CD8-positive, alpha-beta memory T cell (primary cell): ENCODE data around the gene CPNE9. TPM values are rescaled to one million over a fixed set of nuclear protein-coding genes. Genes with fewer than 3 reads are reported as not detected.

Source experiments
- CTCF ChIA-PET: fragments of 350-600 bp; sonication (Branson Sonifier 250); formaldehyde crosslinking; loops from one replicate; lab custom pipeline; 2021; ENCODE audit warnings: antibody characterized with exemption; lab: Charles Lee
- POLR2A ChIA-PET: fragments of 350-600 bp; sonication (Branson Sonifier 250); formaldehyde crosslinking; loops from one replicate; lab custom pipeline; 2021; ENCODE audit warnings: antibody characterized with exemption; lab: Charles Lee
- DNase-seq, 5 donors: peaks; one replicate each; pipeline versions ENCODE4 v3.0.0 to v3.0.0-alpha.2; 2020 to 2022; ENCODE audit warnings: mixed read lengths in 1 of 5
- H3K27ac ChIP-seq: one replicate; pipeline ENCODE4 v1.7.0; 2013; ENCODE audit warnings: low read depth, mild to moderate bottlenecking, low read length, moderate library complexity
- H3K27me3 ChIP-seq: 2 replicates; pipeline ENCODE4 v1.7.0; 2013; ENCODE audit warnings: low read length, mild to moderate bottlenecking; ENCODE audit not compliant: insufficient read depth, poor library complexity, severe bottlenecking
- H3K36me3 ChIP-seq: 2 replicates; pipeline ENCODE4 v1.7.0; 2013; ENCODE audit warnings: mild to moderate bottlenecking, low read length, moderate library complexity; ENCODE audit not compliant: insufficient read depth
- H3K4me1 ChIP-seq: 2 replicates; pipeline ENCODE4 v1.7.0; 2013; ENCODE audit warnings: mild to moderate bottlenecking, low read length, moderate library complexity; ENCODE audit not compliant: insufficient read depth
- H3K4me3 ChIP-seq: 2 replicates; pipeline ENCODE4 v1.7.0; 2013; ENCODE audit warnings: mild to moderate bottlenecking, low read length
- H3K9me3 ChIP-seq: 2 replicates; pipeline ENCODE4 v1.7.0; 2013; ENCODE audit warnings: mild to moderate bottlenecking, low read length
- H3K27ac Mint-ChIP-seq, 8 donors: one replicate each; pipeline ENCODE4 v1.8.0; 2020 to 2021; ENCODE audit warnings: mixed read lengths in 8 of 8, mild to moderate bottlenecking in 6 of 8, inconsistent platforms in 3 of 8, moderate library complexity in 3 of 8
- H3K27me3 Mint-ChIP-seq, 2 donors: one replicate each; pipeline ENCODE4 v1.8.0; 2020 to 2021; ENCODE audit warnings: mixed read lengths in 2 of 2, mild to moderate bottlenecking in 1 of 2, moderate library complexity in 1 of 2
- H3K36me3 Mint-ChIP-seq, 3 donors: one replicate each; pipeline ENCODE4 v1.8.0; 2020 to 2021; ENCODE audit warnings: mixed read lengths in 3 of 3, inconsistent platforms in 1 of 3, mild to moderate bottlenecking in 1 of 3
- H3K4me1 Mint-ChIP-seq, 3 donors: one replicate each; pipeline ENCODE4 v1.8.0; 2020 to 2021; ENCODE audit warnings: mixed read lengths in 3 of 3, inconsistent platforms in 1 of 3, mild to moderate bottlenecking in 1 of 3
- H3K4me3 Mint-ChIP-seq, 7 donors: one replicate each; pipeline ENCODE4 v1.8.0; 2020 to 2021; ENCODE audit warnings: mixed read lengths in 7 of 7, mild to moderate bottlenecking in 6 of 7, moderate library complexity in 4 of 7, inconsistent platforms in 2 of 7
- H3K9me3 Mint-ChIP-seq, 5 donors: one replicate each; pipeline ENCODE4 v1.8.0; 2020 to 2022; ENCODE audit warnings: mixed read lengths in 5 of 5, mild to moderate bottlenecking in 3 of 5, moderate library complexity in 2 of 5, inconsistent platforms in 1 of 5
- polyA plus RNA-seq: library from polyadenylated mRNA; unstranded; fragments of 300-500 nt; fragmentation: Illumina TruSeq; gene quantifications from one replicate; pipeline ENCODE4 v1.2.3, GENCODE V29; 2021
- total RNA-seq, 2 experiments: library from RNA; stranded (reverse); gene quantifications; one replicate each; pipeline ENCODE4 v1.2.3, GENCODE V29; 2021

Gene CPNE9
- total and polyA plus RNA-seq, 3 experiments from 2014 or later = 0.16 TPM; not detected in 2

- no peaks in the 10 kb centered on the region for H3K9me3 Mint-ChIP-seq
- ChIA-PET POLR2A (interaction anchor here (1.8 kb wide), 1 partner anchor 49 kb away, joined by 4 read pairs; the partner anchor contains the start of gene ARPC4), CTCF (interaction anchor here (1.3 to 5.0 kb wide), 3 partner anchors 12 to 165 kb away, joined by 3 to 19 read pairs (median 4); partner anchors contain the start of gene BRPF1)
- H3K4me3 Mint-ChIP-seq = no peak overlapping the region
- peaks cover 5 to 94% (median 11%) of the 10 kb centered on the region in 3 donors for H3K36me3 Mint-ChIP-seq
- Histone ChIP-seq H3K27ac (no peak overlapping the region), H3K27me3 (no peaks in the 10 kb centered on the region), H3K9me3 (no peaks in the 10 kb centered on the region), H3K4me3 (no peak overlapping the region), H3K4me1 (peaks cover 3% of the 10 kb centered on the region), H3K36me3 (peaks cover 74% of the 10 kb centered on the region)
- H3K27me3 Mint-ChIP-seq = no peaks in the 10 kb centered on the region
- peak overlapping the region in 2 of 8 donors; percentile 32 to 51 for H3K27ac Mint-ChIP-seq
- DNase-seq = no peak
- peaks cover 2 to 6% (median 4%) of the 10 kb centered on the region in 3 donors for H3K4me1 Mint-ChIP-seq
Measured at GRCh38 chr3:9744162-9744561, 40.5 kb downstream of the CPNE9 start.

GRCh38 chr3:9745521-9745920, 41.9 kb downstream of the CPNE9 start:
- peaks cover 60% of the 10 kb centered on the region for H3K36me3 ChIP-seq
- ChIA-PET POLR2A (no interaction called here), CTCF (interaction anchor here (5.0 kb wide), 1 partner anchor 13 kb away, joined by 19 read pairs; the partner anchor contains the start of gene BRPF1)
- Mint-ChIP-seq H3K4me3 (no peak overlapping the region), H3K27me3 (peaks cover 0 to 4% of the 10 kb centered on the region in 2 donors), H3K9me3 (peaks cover 0 to 2% (median 0%) of the 10 kb centered on the region in 5 donors), H3K27ac (peak overlapping the region in 1 of 8 donors; percentile 57), H3K36me3 (peaks cover 0 to 92% (median 11%) of the 10 kb centered on the region in 3 donors), H3K4me1 (peaks cover 16 to 20% (median 18%) of the 10 kb centered on the region in 3 donors)
- H3K27me3 ChIP-seq = no peaks in the 10 kb centered on the region
- DNase-seq = no peak
- no peaks in the 10 kb centered on the region for H3K9me3 ChIP-seq
- no peak overlapping the region for H3K4me3 ChIP-seq
- peaks cover 8% of the 10 kb centered on the region for H3K4me1 ChIP-seq
- H3K27ac ChIP-seq = no peak overlapping the region

GRCh38 chr3:9746330-9746729, 42.7 kb downstream of the CPNE9 start:
- no peak for DNase-seq
- peaks cover 24 to 28% (median 25%) of the 10 kb centered on the region in 3 donors for H3K4me1 Mint-ChIP-seq
- peaks cover 16% of the 10 kb centered on the region for H3K4me1 ChIP-seq
- H3K9me3 ChIP-seq = no peaks in the 10 kb centered on the region
- H3K9me3 Mint-ChIP-seq = peaks cover 0 to 2% (median 0%) of the 10 kb centered on the region in 5 donors
- peak overlapping the region in 1 of 7 donors; percentile 15 for H3K4me3 Mint-ChIP-seq
- H3K36me3 ChIP-seq = peaks cover 53% of the 10 kb centered on the region
- H3K4me3 ChIP-seq = no peak overlapping the region
- no peak overlapping the region for H3K27ac ChIP-seq
- H3K27me3 Mint-ChIP-seq = peaks cover 0 to 4% of the 10 kb centered on the region in 2 donors
- H3K27ac Mint-ChIP-seq = peak overlapping the region in 5 of 8 donors; percentile 12 to 77 (median 63)
- peaks cover 0 to 87% (median 11%) of the 10 kb centered on the region in 3 donors for H3K36me3 Mint-ChIP-seq
- POLR2A ChIA-PET = interaction anchor here (0.9 kb wide), 1 partner anchor 47 kb away, joined by 3 read pairs; the partner anchor contains the start of gene ARPC4
- no peaks in the 10 kb centered on the region for H3K27me3 ChIP-seq
- CTCF ChIA-PET = interaction anchor here (0.8 to 5.0 kb wide), 2 partner anchors 14 to 16 kb away, joined by 3 to 19 read pairs; partner anchors contain the start of gene BRPF1

GRCh38 chr3:9747267-9747666, 43.6 kb downstream of the CPNE9 start:
- DNase-seq = no peak
- Histone ChIP-seq H3K4me1 (peaks cover 24% of the 10 kb centered on the region), H3K36me3 (peaks cover 44% of the 10 kb centered on the region), H3K27ac (no peak overlapping the region), H3K9me3 (no peaks in the 10 kb centered on the region), H3K4me3 (no peak overlapping the region), H3K27me3 (no peaks in the 10 kb centered on the region)
- CTCF ChIA-PET = no interaction called here
- peaks cover 0 to 2% (median 0%) of the 10 kb centered on the region in 5 donors for H3K9me3 Mint-ChIP-seq
- H3K4me1 Mint-ChIP-seq = peaks cover 33 to 37% (median 33%) of the 10 kb centered on the region in 3 donors
- peaks cover 0 to 88% (median 15%) of the 10 kb centered on the region in 3 donors for H3K36me3 Mint-ChIP-seq
- peak overlapping the region in 2 of 7 donors; percentile 19 to 53 for H3K4me3 Mint-ChIP-seq
- POLR2A ChIA-PET = interaction anchor here (0.5 kb wide), 1 partner anchor 1390 kb away, joined by 6 read pairs; no protein-coding TSS in a partner anchor
- peak overlapping the region in 2 of 8 donors; percentile 22 to 29 for H3K27ac Mint-ChIP-seq
- H3K27me3 Mint-ChIP-seq = peaks cover 0 to 4% of the 10 kb centered on the region in 2 donors

- no peak for DNase-seq
- POLR2A ChIA-PET = no interaction called here
- H3K36me3 Mint-ChIP-seq = peaks cover 0 to 86% (median 15%) of the 10 kb centered on the region in 3 donors
- H3K27ac Mint-ChIP-seq = peak overlapping the region in 3 of 8 donors; percentile 30 to 83 (median 73)
- H3K4me3 ChIP-seq = no peak overlapping the region
- peaks cover 0 to 2% (median 0%) of the 10 kb centered on the region in 5 donors for H3K9me3 Mint-ChIP-seq
- H3K27me3 ChIP-seq = no peaks in the 10 kb centered on the region
- H3K4me1 Mint-ChIP-seq = peaks cover 33 to 41% (median 33%) of the 10 kb centered on the region in 3 donors
- no peak overlapping the region for H3K27ac ChIP-seq
- peaks cover 0 to 4% of the 10 kb centered on the region in 2 donors for H3K27me3 Mint-ChIP-seq
- CTCF ChIA-PET = interaction anchor here (2.2 kb wide), 1 partner anchor 45 kb away, joined by 8 read pairs; the partner anchor contains the start of genes ARPC4 and TADA3
- H3K4me1 ChIP-seq = peaks cover 24% of the 10 kb centered on the region
- peaks cover 38% of the 10 kb centered on the region for H3K36me3 ChIP-seq
- no peaks in the 10 kb centered on the region for H3K9me3 ChIP-seq
- peak overlapping the region in 4 of 7 donors; percentile 44 to 95 (median 70) for H3K4me3 Mint-ChIP-seq
Measured at GRCh38 chr3:9748031-9748430, 44.4 kb downstream of the CPNE9 start.

GRCh38 chr3:9749296-9749644, 45.6 kb downstream of the CPNE9 start:
- Histone ChIP-seq H3K36me3 (peaks cover 31% of the 10 kb centered on the region), H3K4me3 (peak overlapping the region; percentile 95), H3K4me1 (peaks cover 24% of the 10 kb centered on the region), H3K27ac (peak overlapping the region; percentile 76), H3K9me3 (no peaks in the 10 kb centered on the region), H3K27me3 (no peaks in the 10 kb centered on the region)
- Mint-ChIP-seq H3K27ac (peak overlapping the region; percentile 83 to 98 (median 92)), H3K9me3 (peaks cover 0 to 2% (median 0%) of the 10 kb centered on the region in 5 donors), H3K36me3 (peaks cover 0 to 81% (median 15%) of the 10 kb centered on the region in 3 donors), H3K4me1 (peaks cover 35 to 48% (median 40%) of the 10 kb centered on the region in 3 donors), H3K27me3 (peaks cover 0 to 4% of the 10 kb centered on the region in 2 donors), H3K4me3 (peak overlapping the region; percentile 91 to 97 (median 94))
- CTCF ChIA-PET = interaction anchor here (0.9 to 2.2 kb wide), 5 partner anchors 17 to 60 kb away, joined by 3 to 8 read pairs (median 4); partner anchors contain the start of genes ARPC4 and TADA3
- POLR2A ChIA-PET = interaction anchor here (0.8 to 2.5 kb wide), 4 partner anchors 17 to 353 kb away, joined by 3 to 23 read pairs (median 10); partner anchors contain the start of genes ARPC4, BRPF1 and TADA3
- no peak for DNase-seq

- ChIA-PET CTCF (interaction anchor here (0.9 to 2.2 kb wide), 6 partner anchors 17 to 59 kb away, joined by 3 to 8 read pairs (median 4); partner anchors contain the start of genes ARPC4 and TADA3), POLR2A (interaction anchor here (0.8 to 2.5 kb wide), 5 partner anchors 18 to 353 kb away, joined by 3 to 23 read pairs (median 5); partner anchors contain the start of genes ARPC4, BRPF1, RPUSD3 and TADA3)
- H3K27ac Mint-ChIP-seq = peak within 1 kb of the TSS; percentile 83 to 98 (median 92)
- Histone ChIP-seq H3K36me3 (peaks cover 25% of the 10 kb centered on the region), H3K4me3 (peak within 1 kb of the TSS; percentile 95), H3K9me3 (no peaks in the 10 kb centered on the region), H3K27me3 (no peaks in the 10 kb centered on the region), H3K4me1 (peaks cover 30% of the 10 kb centered on the region), H3K27ac (peak within 1 kb of the TSS; percentile 76)
- DNase-seq = peak; percentile 93 to 97 (median 96)
- peaks cover 0 to 2% (median 0%) of the 10 kb centered on the region in 5 donors for H3K9me3 Mint-ChIP-seq
- H3K36me3 Mint-ChIP-seq = peaks cover 0 to 81% (median 11%) of the 10 kb centered on the region in 3 donors
- peaks cover 0 to 4% of the 10 kb centered on the region in 2 donors for H3K27me3 Mint-ChIP-seq
- peak within 1 kb of the TSS; percentile 91 to 97 (median 94) for H3K4me3 Mint-ChIP-seq
- H3K4me1 Mint-ChIP-seq = peaks cover 39 to 54% (median 46%) of the 10 kb centered on the region in 3 donors
Measured at GRCh38 chr3:9749645-9750555, 46.3 kb downstream of the CPNE9 start, which contains the start of gene OGG1. TSS of gene OGG1 (plus strand) at chr3:9749952. CDS start at chr3:9750287, 335 bp downstream.
